Measurements from ENCODE around the gene KRTAP5-7. TPM values are rescaled to one million over a fixed set of nuclear protein-coding genes. Genes with fewer than 3 reads are reported as not detected.

The KRTAP5-7 gene
- total and polyA plus RNA-seq, 4 donors: 0.19 TPM; not detected in 3

GRCh38 chr11:71554996-71555395, 27.9 kb downstream of the KRTAP5-7 start:
- Histone ChIP-seq H3K27me3 (ENCODE audit: control insufficient read depth in 4 of 4, insufficient read depth in 4 of 4, low read length in 3 of 4) (no peaks in the 10 kb centered on the region), H3K9me3 (ENCODE audit: control insufficient read depth in 4 of 4, low read length in 3 of 4) (no peaks in the 10 kb centered on the region), H3K9ac (ENCODE audit: low read depth in 1 of 2, low read length in 2 of 2) (no peak overlapping the region), H3K4me3 (ENCODE audit: low read depth in 1 of 3, low read length in 3 of 3) (no peak overlapping the region), H3K27ac (ENCODE audit: low read depth in 1 of 2, low read length in 2 of 2) (no peak overlapping the region), H3K36me3 (ENCODE audit: control insufficient read depth in 4 of 4, insufficient read depth in 3 of 4, low read depth in 1 of 4, low read length in 3 of 4) (no peaks in the 10 kb centered on the region), H3K4me1 (ENCODE audit: control insufficient read depth in 4 of 4, insufficient read depth in 4 of 4, low read length in 3 of 4) (no peaks in the 10 kb centered on the region)
- no peak for DNase-seq (ENCODE audit: low spot score)
- 95% methylated on average over 6 of the region's 6 CpGs for WGBS
- TF ChIP-seq, protein P1, sequence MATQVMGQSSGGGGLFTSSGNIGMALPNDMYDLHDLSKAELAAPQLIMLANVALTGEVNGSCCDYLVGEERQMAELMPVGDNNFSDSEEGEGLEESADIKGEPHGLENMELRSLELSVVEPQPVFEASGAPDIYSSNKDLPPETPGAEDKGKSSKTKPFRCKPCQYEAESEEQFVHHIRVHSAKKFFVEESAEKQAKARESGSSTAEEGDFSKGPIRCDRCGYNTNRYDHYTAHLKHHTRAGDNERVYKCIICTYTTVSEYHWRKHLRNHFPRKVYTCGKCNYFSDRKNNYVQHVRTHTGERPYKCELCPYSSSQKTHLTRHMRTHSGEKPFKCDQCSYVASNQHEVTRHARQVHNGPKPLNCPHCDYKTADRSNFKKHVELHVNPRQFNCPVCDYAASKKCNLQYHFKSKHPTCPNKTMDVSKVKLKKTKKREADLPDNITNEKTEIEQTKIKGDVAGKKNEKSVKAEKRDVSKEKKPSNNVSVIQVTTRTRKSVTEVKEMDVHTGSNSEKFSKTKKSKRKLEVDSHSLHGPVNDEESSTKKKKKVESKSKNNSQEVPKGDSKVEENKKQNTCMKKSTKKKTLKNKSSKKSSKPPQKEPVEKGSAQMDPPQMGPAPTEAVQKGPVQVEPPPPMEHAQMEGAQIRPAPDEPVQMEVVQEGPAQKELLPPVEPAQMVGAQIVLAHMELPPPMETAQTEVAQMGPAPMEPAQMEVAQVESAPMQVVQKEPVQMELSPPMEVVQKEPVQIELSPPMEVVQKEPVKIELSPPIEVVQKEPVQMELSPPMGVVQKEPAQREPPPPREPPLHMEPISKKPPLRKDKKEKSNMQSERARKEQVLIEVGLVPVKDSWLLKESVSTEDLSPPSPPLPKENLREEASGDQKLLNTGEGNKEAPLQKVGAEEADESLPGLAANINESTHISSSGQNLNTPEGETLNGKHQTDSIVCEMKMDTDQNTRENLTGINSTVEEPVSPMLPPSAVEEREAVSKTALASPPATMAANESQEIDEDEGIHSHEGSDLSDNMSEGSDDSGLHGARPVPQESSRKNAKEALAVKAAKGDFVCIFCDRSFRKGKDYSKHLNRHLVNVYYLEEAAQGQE (IDR thresholded peaks at IDR 0.05): no peak
- TF ChIP-seq TAF1 (conservative IDR thresholded peaks at IDR 0.05): no peak
- no peak for TF ChIP-seq FOXA2 (IDR thresholded peaks at IDR 0.05)
- TF ChIP-seq, protein P2, sequence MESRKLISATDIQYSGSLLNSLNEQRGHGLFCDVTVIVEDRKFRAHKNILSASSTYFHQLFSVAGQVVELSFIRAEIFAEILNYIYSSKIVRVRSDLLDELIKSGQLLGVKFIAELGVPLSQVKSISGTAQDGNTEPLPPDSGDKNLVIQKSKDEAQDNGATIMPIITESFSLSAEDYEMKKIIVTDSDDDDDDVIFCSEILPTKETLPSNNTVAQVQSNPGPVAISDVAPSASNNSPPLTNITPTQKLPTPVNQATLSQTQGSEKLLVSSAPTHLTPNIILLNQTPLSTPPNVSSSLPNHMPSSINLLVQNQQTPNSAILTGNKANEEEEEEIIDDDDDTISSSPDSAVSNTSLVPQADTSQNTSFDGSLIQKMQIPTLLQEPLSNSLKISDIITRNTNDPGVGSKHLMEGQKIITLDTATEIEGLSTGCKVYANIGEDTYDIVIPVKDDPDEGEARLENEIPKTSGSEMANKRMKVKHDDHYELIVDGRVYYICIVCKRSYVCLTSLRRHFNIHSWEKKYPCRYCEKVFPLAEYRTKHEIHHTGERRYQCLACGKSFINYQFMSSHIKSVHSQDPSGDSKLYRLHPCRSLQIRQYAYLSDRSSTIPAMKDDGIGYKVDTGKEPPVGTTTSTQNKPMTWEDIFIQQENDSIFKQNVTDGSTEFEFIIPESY (IDR thresholded peaks at IDR 0.05): no peak
- TF ChIP-seq EGR1 (IDR thresholded peaks at IDR 0.05; ENCODE audit: low read depth in 2 of 2): no peak
- TF ChIP-seq, protein P3, sequence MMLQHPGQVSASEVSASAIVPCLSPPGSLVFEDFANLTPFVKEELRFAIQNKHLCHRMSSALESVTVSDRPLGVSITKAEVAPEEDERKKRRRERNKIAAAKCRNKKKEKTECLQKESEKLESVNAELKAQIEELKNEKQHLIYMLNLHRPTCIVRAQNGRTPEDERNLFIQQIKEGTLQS (IDR thresholded peaks at IDR 0.05): no peak
- TF ChIP-seq RAD21 (IDR thresholded peaks at IDR 0.05): no peak
- no peak for TF ChIP-seq HNF4A (conservative IDR thresholded peaks at IDR 0.05)

DNA sequence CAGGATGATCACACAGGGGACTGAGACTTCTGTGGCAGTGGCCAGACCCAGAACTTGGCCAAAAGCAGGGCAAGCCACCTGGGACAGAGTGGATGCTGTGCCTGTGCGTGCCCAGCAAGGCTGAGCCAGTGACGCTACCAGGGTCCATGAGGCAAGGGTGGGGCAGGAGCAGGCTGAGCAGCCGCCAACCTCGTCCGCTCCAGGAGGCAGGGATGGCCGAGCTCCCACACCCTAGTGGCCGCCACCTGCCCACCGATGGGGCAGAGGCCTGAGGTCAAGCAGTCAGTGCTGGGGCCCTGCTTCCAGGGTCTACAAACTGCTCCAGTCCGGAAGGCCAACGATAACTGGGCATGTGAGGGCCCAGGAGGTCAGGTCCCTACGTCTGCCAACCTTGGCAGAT, 28.4 kb downstream of the KRTAP5-7 start:
- no peaks in the 10 kb centered on the region for H3K4me1 ChIP-seq (ENCODE audit: control insufficient read depth in 4 of 4, insufficient read depth in 4 of 4, low read length in 3 of 4)
- H3K27ac ChIP-seq (ENCODE audit: low read depth in 1 of 2, low read length in 2 of 2): no peak overlapping the region
- H3K27me3 ChIP-seq (ENCODE audit: control insufficient read depth in 4 of 4, insufficient read depth in 4 of 4, low read length in 3 of 4): no peaks in the 10 kb centered on the region
- H3K9ac ChIP-seq (ENCODE audit: low read depth in 1 of 2, low read length in 2 of 2): no peak overlapping the region
- H3K9me3 ChIP-seq (ENCODE audit: control insufficient read depth in 4 of 4, low read length in 3 of 4): no peaks in the 10 kb centered on the region
- no peak for DNase-seq (ENCODE audit: low spot score)
- H3K4me3 ChIP-seq (ENCODE audit: low read depth in 1 of 3, low read length in 3 of 3): no peak overlapping the region
- no peaks in the 10 kb centered on the region for H3K36me3 ChIP-seq (ENCODE audit: control insufficient read depth in 4 of 4, insufficient read depth in 3 of 4, low read depth in 1 of 4, low read length in 3 of 4)
- WGBS: 95% methylated on average over 11 of the region's 11 CpGs
- TF ChIP-seq, protein P1 (IDR thresholded peaks at IDR 0.05): no peak
- TF ChIP-seq HNF4G (IDR thresholded peaks at IDR 0.05) (no peak), FOXA2 (IDR thresholded peaks at IDR 0.05) (no peak), MAX (IDR thresholded peaks at IDR 0.05) (no peak)
- TF ChIP-seq, protein P4, sequence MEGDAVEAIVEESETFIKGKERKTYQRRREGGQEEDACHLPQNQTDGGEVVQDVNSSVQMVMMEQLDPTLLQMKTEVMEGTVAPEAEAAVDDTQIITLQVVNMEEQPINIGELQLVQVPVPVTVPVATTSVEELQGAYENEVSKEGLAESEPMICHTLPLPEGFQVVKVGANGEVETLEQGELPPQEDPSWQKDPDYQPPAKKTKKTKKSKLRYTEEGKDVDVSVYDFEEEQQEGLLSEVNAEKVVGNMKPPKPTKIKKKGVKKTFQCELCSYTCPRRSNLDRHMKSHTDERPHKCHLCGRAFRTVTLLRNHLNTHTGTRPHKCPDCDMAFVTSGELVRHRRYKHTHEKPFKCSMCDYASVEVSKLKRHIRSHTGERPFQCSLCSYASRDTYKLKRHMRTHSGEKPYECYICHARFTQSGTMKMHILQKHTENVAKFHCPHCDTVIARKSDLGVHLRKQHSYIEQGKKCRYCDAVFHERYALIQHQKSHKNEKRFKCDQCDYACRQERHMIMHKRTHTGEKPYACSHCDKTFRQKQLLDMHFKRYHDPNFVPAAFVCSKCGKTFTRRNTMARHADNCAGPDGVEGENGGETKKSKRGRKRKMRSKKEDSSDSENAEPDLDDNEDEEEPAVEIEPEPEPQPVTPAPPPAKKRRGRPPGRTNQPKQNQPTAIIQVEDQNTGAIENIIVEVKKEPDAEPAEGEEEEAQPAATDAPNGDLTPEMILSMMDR (IDR thresholded peaks at IDR 0.05; ENCODE audit: low read depth, low read length, missing input control): no peak
